Endothelial cell (in vitro differentiated cells): ENCODE results near the gene KHDC3L. TPM values are rescaled to one million over a fixed set of nuclear protein-coding genes. Genes with fewer than 3 reads are reported as not detected.
A peak's percentile ranks its signal among the peaks of the same experiment; 100 is the strongest.
"Not testable (repeated sequence)": the region's sequence is repeated elsewhere in the genome, so short reads cannot be mapped to it uniquely, and the experiment has no call there.

Experiments
- DNase-seq: peaks from one replicate; pipeline ENCODE4 v3.0.0; 2021; ENCODE audit warnings: low spot score
- H3K27ac Mint-ChIP-seq: one replicate; pipeline ENCODE4 v1.8.0; 2021; ENCODE audit warnings: mixed read lengths, inconsistent platforms; ENCODE audit not compliant: unreplicated experiment
- H3K27me3 Mint-ChIP-seq: one replicate; pipeline ENCODE4 v1.8.0; 2021; ENCODE audit warnings: mild to moderate bottlenecking, moderate library complexity, mixed read lengths, inconsistent platforms; ENCODE audit not compliant: unreplicated experiment
- H3K36me3 Mint-ChIP-seq: one replicate; pipeline ENCODE4 v1.8.0; 2021; ENCODE audit warnings: mild to moderate bottlenecking, low read depth, mixed read lengths, inconsistent platforms; ENCODE audit not compliant: unreplicated experiment
- H3K4me1 Mint-ChIP-seq: one replicate; pipeline ENCODE4 v1.8.0; 2021; ENCODE audit warnings: mild to moderate bottlenecking, mixed read lengths, inconsistent platforms; ENCODE audit not compliant: unreplicated experiment
- H3K4me3 Mint-ChIP-seq: one replicate; pipeline ENCODE4 v1.8.0; 2021; ENCODE audit warnings: mild to moderate bottlenecking, mixed read lengths, inconsistent platforms; ENCODE audit not compliant: unreplicated experiment
- H3K9me3 Mint-ChIP-seq: one replicate; pipeline ENCODE4 v1.8.0; 2021; ENCODE audit warnings: mixed read lengths, inconsistent platforms; ENCODE audit not compliant: unreplicated experiment
- CTCF ChIP-seq: fragments of 200-600 bp; sonication (generic); IDR thresholded peaks from one replicate; pipeline ENCODE4 v1.5.0; 2021; ENCODE audit warnings: antibody characterized with exemption; ENCODE audit not compliant: unreplicated experiment
- total RNA-seq: library from RNA; stranded (reverse); fragmentation: NEBNext Ultra II Directional; extraction: Animal tissue kit (Norgen Biotek cat#: 25700); gene quantifications from one replicate; pipeline ENCODE4 v1.2.1, GENCODE V29; 2021; ENCODE audit not compliant: unreplicated experiment

KHDC3L gene
- total RNA-seq, 1 donor from 2014 or later = not detected

- TF ChIP-seq CTCF = no peak
- Mint-ChIP-seq H3K27me3 (peaks cover 2% of the 10 kb centered on the region), H3K9me3 (no peaks in the 10 kb centered on the region), H3K4me3 (no peak overlapping the region), H3K27ac (no peak overlapping the region), H3K36me3 (no peaks in the 10 kb centered on the region), H3K4me1 (no peaks in the 10 kb centered on the region)
- DNase-seq = no peak
These were observed 12.8 kb downstream of the KHDC3L start for GRCh38 chr6:73375216-73375615.

- Mint-ChIP-seq H3K4me3 (no peak overlapping the region), H3K4me1 (no peaks in the 10 kb centered on the region), H3K36me3 (no peaks in the 10 kb centered on the region), H3K27ac (no peak overlapping the region), H3K27me3 (peaks cover 2% of the 10 kb centered on the region), H3K9me3 (no peaks in the 10 kb centered on the region)
- no peak for DNase-seq
- no peak for TF ChIP-seq CTCF
These were observed 14.8 kb downstream of the KHDC3L start for GRCh38 chr6:73377225-73377624.

GRCh38 chr6:73381531-73381930, 19.1 kb downstream of the KHDC3L start:
- not testable (repeated sequence) for H3K9me3 Mint-ChIP-seq, H3K27me3 Mint-ChIP-seq, H3K27ac Mint-ChIP-seq, DNase-seq, H3K4me1 Mint-ChIP-seq, H3K4me3 Mint-ChIP-seq, H3K36me3 Mint-ChIP-seq

GRCh38 chr6:73382462-73383113, 20.1 kb downstream of the KHDC3L start:
- no peaks in the 10 kb centered on the region for H3K4me1 Mint-ChIP-seq
- no peak overlapping the region for H3K27ac Mint-ChIP-seq
- no peaks in the 10 kb centered on the region for H3K36me3 Mint-ChIP-seq
- H3K27me3 Mint-ChIP-seq = no peaks in the 10 kb centered on the region
- no peak for TF ChIP-seq CTCF
- no peak overlapping the region for H3K4me3 Mint-ChIP-seq
- no peaks in the 10 kb centered on the region for H3K9me3 Mint-ChIP-seq
- no peak for DNase-seq

- no peak for DNase-seq
- peaks cover 8% of the 10 kb centered on the region for H3K4me1 Mint-ChIP-seq
- H3K27me3 Mint-ChIP-seq = no peaks in the 10 kb centered on the region
- H3K4me3 Mint-ChIP-seq = peak overlapping the region; percentile 77
- no peak for TF ChIP-seq CTCF
- H3K9me3 Mint-ChIP-seq = no peaks in the 10 kb centered on the region
- H3K27ac Mint-ChIP-seq = no peak overlapping the region
- no peaks in the 10 kb centered on the region for H3K36me3 Mint-ChIP-seq
These were observed 26.0 kb downstream of the KHDC3L start for GRCh38 chr6:73388433-73388799.
